Left ventricle myocardium inferior (tissue), 1 donor: ENCODE results near the gene CTNNBIP1. TPM values are rescaled to one million over a fixed set of nuclear protein-coding genes. Genes with fewer than 3 reads are reported as not detected.

Experiments used
- DNase-seq: peaks from one replicate; pipeline ENCODE4 v3.0.0-alpha.2; 2020
- H3K27ac ChIP-seq: fragments of 200-600 bp; replicated peaks from 2 replicates; pipeline ENCODE4 v1.8.0; 2021
- H3K27me3 ChIP-seq: fragments of 200-600 bp; 2 replicates; pipeline ENCODE4 v1.8.0; 2021; ENCODE audit warnings: low read depth
- H3K36me3 ChIP-seq: fragments of 200-600 bp; 2 replicates; pipeline ENCODE4 v1.8.0; 2021
- H3K4me1 ChIP-seq: fragments of 200-600 bp; 2 replicates; pipeline ENCODE4 v1.8.0; 2021
- H3K4me3 ChIP-seq: fragments of 200-600 bp; 2 replicates; pipeline ENCODE4 v1.8.0; 2021; ENCODE audit warnings: mild to moderate bottlenecking, moderate library complexity
- H3K9me3 ChIP-seq: fragments of 200-600 bp; replicated peaks from 2 replicates; pipeline ENCODE4 v1.8.0; 2021
- CTCF ChIP-seq: fragments of 200-600 bp; IDR thresholded peaks from 2 replicates; pipeline ENCODE4 v1.8.0; 2021; ENCODE audit warnings: antibody characterized with exemption, mild to moderate bottlenecking, borderline replicate concordance
- intact Hi-C: fragments of 100-400 bp; cut with micrococcal nuclease; formaldehyde crosslinking; loops from one replicate; pipeline ENCODE4 v1.11.0; 2022
- total RNA-seq: library from RNA; stranded (reverse); fragmentation: NEBNext Ultra II Directional; extraction: Animal tissue kit (Norgen Biotek cat#: 25700); gene quantifications from one replicate; pipeline ENCODE4 v1.2.1, GENCODE V29; 2021
- donor health status: DM: no; HTN: yes; CAD: no; lungs with severe emphysema.

Gene CTNNBIP1
- total RNA-seq, 1 donor from 2014 or later: 42.6 TPM

GRCh38 chr1:9908871-9909233 lies 1.2 kb downstream of the CTNNBIP1 start:
- peaks cover 75% of the 10 kb centered on the region for H3K4me1 ChIP-seq
- peak overlapping the region; percentile 94 for H3K27ac ChIP-seq
- peak overlapping the region; percentile 97 for H3K4me3 ChIP-seq
- no peaks in the 10 kb centered on the region for H3K36me3 ChIP-seq
- no peak for DNase-seq
- no peaks in the 10 kb centered on the region for H3K27me3 ChIP-seq
- H3K9me3 ChIP-seq: no peaks in the 10 kb centered on the region
- no peak for TF ChIP-seq CTCF
- intact Hi-C loops: no loop called here

GRCh38 chr1:9907441-9907840 lies 2.6 kb downstream of the CTNNBIP1 start:
- intact Hi-C loops: no loop called here
- Histone ChIP-seq H3K27ac (peak overlapping the region; percentile 94), H3K36me3 (no peaks in the 10 kb centered on the region), H3K9me3 (no peaks in the 10 kb centered on the region), H3K4me3 (no peak overlapping the region), H3K27me3 (no peaks in the 10 kb centered on the region), H3K4me1 (peaks cover 86% of the 10 kb centered on the region)
- no peak for TF ChIP-seq CTCF
- no peak for DNase-seq

- no peak overlapping the region for H3K4me3 ChIP-seq
- H3K36me3 ChIP-seq: no peaks in the 10 kb centered on the region
- DNase-seq: no peak
- TF ChIP-seq CTCF: no peak
- peaks cover 91% of the 10 kb centered on the region for H3K4me1 ChIP-seq
- no peak overlapping the region for H3K27ac ChIP-seq
- H3K27me3 ChIP-seq: no peaks in the 10 kb centered on the region
- intact Hi-C loops: no loop called here
- no peaks in the 10 kb centered on the region for H3K9me3 ChIP-seq
Observed at GRCh38 chr1:9906466-9906865, 3.6 kb downstream of the CTNNBIP1 start.

DNA sequence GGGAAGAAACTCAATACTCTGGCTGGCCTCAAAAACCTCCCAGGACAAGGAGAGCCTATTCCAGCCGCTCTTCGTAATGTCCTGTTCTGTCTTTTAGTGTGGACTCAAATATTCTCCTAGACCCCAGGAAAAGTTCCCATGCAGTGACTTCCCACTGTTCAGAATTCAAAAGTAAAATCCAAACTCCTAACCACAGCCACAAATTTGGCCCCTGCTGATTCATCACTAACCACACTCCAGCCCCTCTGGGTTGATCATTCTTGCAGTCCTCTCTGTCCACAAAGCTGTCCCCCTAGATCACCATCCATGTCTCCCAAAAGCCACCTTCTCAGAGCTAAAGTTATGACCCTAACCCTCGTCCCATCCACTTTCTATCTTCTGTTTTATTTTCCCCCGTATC lies 5.1 kb downstream of the CTNNBIP1 start:
- no peak overlapping the region for H3K4me3 ChIP-seq
- H3K27ac ChIP-seq: peak overlapping the region; percentile 97
- no peak for DNase-seq
- intact Hi-C loops: no loop called here
- H3K4me1 ChIP-seq: peaks cover 97% of the 10 kb centered on the region
- H3K27me3 ChIP-seq: no peaks in the 10 kb centered on the region
- no peaks in the 10 kb centered on the region for H3K9me3 ChIP-seq
- no peaks in the 10 kb centered on the region for H3K36me3 ChIP-seq
- TF ChIP-seq CTCF: no peak

DNA sequence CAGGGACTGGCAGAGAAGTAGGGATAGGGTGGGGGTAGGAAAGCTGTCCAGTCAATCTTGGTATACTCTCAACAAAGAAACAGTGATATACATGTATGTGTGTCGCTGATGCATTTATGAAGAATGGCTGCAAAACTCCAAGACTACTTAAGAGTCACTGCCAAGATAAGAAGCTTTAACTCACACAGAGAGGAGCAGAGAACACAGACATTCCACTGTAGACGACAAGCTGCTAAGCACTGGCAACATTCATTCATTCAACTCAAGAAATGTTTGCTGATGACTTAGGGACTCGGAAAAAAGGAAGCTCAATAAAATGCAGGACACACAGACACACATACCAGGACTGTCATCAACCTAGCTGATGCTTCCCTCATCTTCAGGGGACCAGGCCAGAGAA lies 5.5 kb downstream of the CTNNBIP1 start:
- peaks cover 99% of the 10 kb centered on the region for H3K4me1 ChIP-seq
- H3K36me3 ChIP-seq: no peaks in the 10 kb centered on the region
- no peaks in the 10 kb centered on the region for H3K27me3 ChIP-seq
- intact Hi-C loops: no loop called here
- no peaks in the 10 kb centered on the region for H3K9me3 ChIP-seq
- no peak for DNase-seq
- no peak overlapping the region for H3K4me3 ChIP-seq
- peak overlapping the region; percentile 97 for H3K27ac ChIP-seq
- TF ChIP-seq CTCF: no peak
